Activated B cell treated with CpG ODN at 0.5 μM for 24 hours (primary cell): ENCODE results near the gene TNFAIP3. TPM values are rescaled to one million over a fixed set of nuclear protein-coding genes. Genes with fewer than 3 reads are reported as not detected.
A peak's percentile ranks its signal among the peaks of the same experiment; 100 is the strongest.

Experiments used
- ATAC-seq: fragments of 200-7000 bp; cut with Tn5 transposase; one replicate; pipeline ENCODE4 v1.10.0; 2021; ENCODE audit warnings: low read depth, mild to moderate bottlenecking, moderate library complexity
- CTCF ChIA-PET: fragments of 350-600 bp; sonication (Branson Sonifier 250); formaldehyde crosslinking; loops from one replicate; lab custom pipeline; 2021; ENCODE audit warnings: antibody characterized with exemption; lab: Charles Lee
- POLR2A ChIA-PET: fragments of 350-600 bp; sonication (Branson Sonifier 250); formaldehyde crosslinking; loops from one replicate; lab custom pipeline; 2021; ENCODE audit warnings: antibody characterized with exemption; lab: Charles Lee
- DNase-seq: peaks from one replicate; pipeline ENCODE4 v3.0.0; 2022
- H3K27ac Mint-ChIP-seq: one replicate; pipeline ENCODE4 v1.8.0; 2020; ENCODE audit warnings: mixed read lengths
- H3K27me3 Mint-ChIP-seq: one replicate; pipeline ENCODE4 v1.8.0; 2021; ENCODE audit warnings: mixed read lengths
- H3K36me3 Mint-ChIP-seq: one replicate; pipeline ENCODE4 v1.8.0; 2021; ENCODE audit warnings: low read depth, mixed read lengths
- H3K4me1 Mint-ChIP-seq: one replicate; pipeline ENCODE4 v1.8.0; 2021; ENCODE audit warnings: mixed read lengths
- H3K4me3 Mint-ChIP-seq: one replicate; pipeline ENCODE4 v1.8.0; 2020; ENCODE audit warnings: mild to moderate bottlenecking, mixed read lengths
- H3K9me3 Mint-ChIP-seq: one replicate; pipeline ENCODE4 v1.8.0; 2020; ENCODE audit warnings: mixed read lengths
- CTCF ChIP-seq: fragments of 200-600 bp; IDR thresholded peaks from one replicate; pipeline ENCODE4 v1.8.0; 2022; ENCODE audit warnings: antibody characterized with exemption, mild to moderate bottlenecking
- intact Hi-C: fragments of 100-400 bp; cut with micrococcal nuclease; formaldehyde crosslinking; loops from one replicate; pipeline ENCODE4 v1.15.1; 2024
- total RNA-seq: library from RNA; stranded (reverse); gene quantifications from 2 replicates; pipeline ENCODE4 v1.2.3, GENCODE V29; 2022

The TNFAIP3 gene
- total RNA-seq, 1 donor from 2014 or later = 226 TPM

- peaks cover 33% of the 10 kb centered on the region for H3K4me1 Mint-ChIP-seq
- H3K36me3 Mint-ChIP-seq = peaks cover 27% of the 10 kb centered on the region
- TF ChIP-seq CTCF = no peak
- H3K27ac Mint-ChIP-seq = peak overlapping the region; percentile 98
- ChIA-PET CTCF (interaction anchor here (0.7 to 10.8 kb wide), 4 partner anchors 66 to 83 kb away, joined by 3 to 132 read pairs (median 109); no protein-coding TSS in a partner anchor), POLR2A (interaction anchor here (0.7 to 7.4 kb wide), 3 partner anchors 36 to 113 kb away, joined by 3 to 80 read pairs (median 41); no protein-coding TSS in a partner anchor)
- intact Hi-C loops = loop anchor here (5.0 kb wide), 2 partner anchors 203 to 537 kb away; partner anchors contain the start of gene HEBP2
- ATAC-seq = no peak
- H3K9me3 Mint-ChIP-seq = no peaks in the 10 kb centered on the region
- no peak overlapping the region for H3K4me3 Mint-ChIP-seq
- no peak for DNase-seq
- H3K27me3 Mint-ChIP-seq = no peaks in the 10 kb centered on the region
These were observed 2.1 kb upstream of the TNFAIP3 start for GRCh38 chr6:137864812-137865508.

- ChIA-PET CTCF (interaction anchor here (0.9 to 10.8 kb wide), 25 partner anchors 9 to 167 kb away, joined by 3 to 132 read pairs (median 6); no protein-coding TSS in a partner anchor), POLR2A (interaction anchor here (0.6 to 7.8 kb wide), 30 partner anchors 9 to 536 kb away, joined by 3 to 80 read pairs (median 6); no protein-coding TSS in a partner anchor)
- peak; percentile 42 for ATAC-seq
- H3K4me1 Mint-ChIP-seq = peaks cover 47% of the 10 kb centered on the region
- peaks cover 39% of the 10 kb centered on the region for H3K36me3 Mint-ChIP-seq
- intact Hi-C loops = loop anchor here (1.0 to 5.0 kb wide), 8 partner anchors 19 to 764 kb away; partner anchors contain the start of gene HEBP2
- DNase-seq = peak; percentile 74
- no peaks in the 10 kb centered on the region for H3K9me3 Mint-ChIP-seq
- peak overlapping the region; percentile 98 for H3K27ac Mint-ChIP-seq
- H3K27me3 Mint-ChIP-seq = no peaks in the 10 kb centered on the region
- TF ChIP-seq CTCF = no peak
- H3K4me3 Mint-ChIP-seq = peak overlapping the region; percentile 92
These were observed 702 bp upstream of the TNFAIP3 start for GRCh38 chr6:137866200-137866913.

GRCh38 chr6:137867685-137868509, 838 bp downstream of the TNFAIP3 start:
- intact Hi-C loops = loop anchor here (1.0 to 5.0 kb wide), 12 partner anchors 36 to 765 kb away; partner anchors contain the start of gene HEBP2
- peak; percentile 38 for DNase-seq
- Mint-ChIP-seq H3K27me3 (no peaks in the 10 kb centered on the region), H3K4me1 (peaks cover 62% of the 10 kb centered on the region), H3K9me3 (no peaks in the 10 kb centered on the region), H3K27ac (peak overlapping the region; percentile 94), H3K4me3 (peak overlapping the region; percentile 96), H3K36me3 (peaks cover 54% of the 10 kb centered on the region)
- TF ChIP-seq CTCF = no peak
- POLR2A ChIA-PET = interaction anchor here (0.5 to 7.8 kb wide), 25 partner anchors 13 to 1108 kb away, joined by 3 to 80 read pairs (median 7); no protein-coding TSS in a partner anchor
- CTCF ChIA-PET = interaction anchor here (0.9 to 10.8 kb wide), 26 partner anchors 8 to 169 kb away, joined by 3 to 132 read pairs (median 7); no protein-coding TSS in a partner anchor
- no peak for ATAC-seq

- intact Hi-C loops = loop anchor here (1.0 to 5.0 kb wide), 3 partner anchors 58 to 533 kb away; partner anchors contain the start of gene HEBP2
- ATAC-seq = no peak
- Mint-ChIP-seq H3K4me3 (peak overlapping the region; percentile 96), H3K4me1 (peaks cover 73% of the 10 kb centered on the region), H3K36me3 (peaks cover 65% of the 10 kb centered on the region), H3K27ac (peak overlapping the region; percentile 94), H3K27me3 (no peaks in the 10 kb centered on the region), H3K9me3 (no peaks in the 10 kb centered on the region)
- ChIA-PET POLR2A (interaction anchor here (0.7 to 7.8 kb wide), 12 partner anchors 12 to 865 kb away, joined by 3 to 80 read pairs (median 26); no protein-coding TSS in a partner anchor), CTCF (interaction anchor here (0.6 to 10.8 kb wide), 13 partner anchors 23 to 163 kb away, joined by 3 to 132 read pairs (median 4); no protein-coding TSS in a partner anchor)
- no peak for TF ChIP-seq CTCF
- no peak for DNase-seq
These were observed 1.9 kb downstream of the TNFAIP3 start for GRCh38 chr6:137868721-137869548.
